CD4-positive, alpha-beta T cell treated with Interleukin-15 for 1 hour (primary cell): Measurements from ENCODE around the gene HNRNPA1.
"Not testable (repeated sequence)": the region's sequence is repeated elsewhere in the genome, so short reads cannot be mapped to it uniquely, and the experiment has no call there.

Source experiments
- DNase-seq: peaks from one replicate; pipeline ENCODE4 v3.0.0-alpha.2; 2020

The HNRNPA1 gene

DNA sequence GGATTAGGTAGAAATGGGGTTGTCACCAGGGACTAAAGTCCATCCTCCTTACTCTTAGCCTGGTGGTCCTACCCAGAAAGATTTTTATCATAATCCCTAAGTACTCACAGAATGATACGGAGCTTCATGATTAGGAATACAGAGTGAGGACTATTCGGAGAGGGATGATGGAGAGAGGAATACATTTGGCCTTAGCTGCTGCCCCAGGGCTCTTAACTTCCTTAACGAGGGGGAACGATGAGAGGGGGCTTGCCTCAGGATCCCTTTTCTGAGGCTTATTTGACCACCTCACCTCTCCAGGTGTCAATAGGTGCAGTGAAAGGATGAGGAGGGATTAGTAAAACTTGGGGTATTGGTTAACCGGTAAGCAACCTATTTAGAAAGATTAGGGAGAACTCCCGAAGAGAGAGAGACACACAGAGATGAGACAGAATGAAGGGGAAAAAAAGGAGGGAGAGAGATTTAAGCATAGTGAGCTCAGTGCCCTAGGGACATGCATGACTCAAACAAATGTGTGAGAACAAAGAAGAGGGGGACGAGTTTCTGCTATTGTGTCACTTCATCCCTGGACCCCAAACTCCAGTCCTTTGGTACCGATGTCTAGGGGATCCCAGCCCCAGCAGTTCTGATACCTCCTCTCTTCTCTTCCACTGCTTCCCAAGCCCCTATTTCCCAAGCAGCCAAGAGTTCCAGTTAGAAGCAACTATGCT, 19.1 kb downstream of the HNRNPA1 start:
- no peak for DNase-seq

DNA sequence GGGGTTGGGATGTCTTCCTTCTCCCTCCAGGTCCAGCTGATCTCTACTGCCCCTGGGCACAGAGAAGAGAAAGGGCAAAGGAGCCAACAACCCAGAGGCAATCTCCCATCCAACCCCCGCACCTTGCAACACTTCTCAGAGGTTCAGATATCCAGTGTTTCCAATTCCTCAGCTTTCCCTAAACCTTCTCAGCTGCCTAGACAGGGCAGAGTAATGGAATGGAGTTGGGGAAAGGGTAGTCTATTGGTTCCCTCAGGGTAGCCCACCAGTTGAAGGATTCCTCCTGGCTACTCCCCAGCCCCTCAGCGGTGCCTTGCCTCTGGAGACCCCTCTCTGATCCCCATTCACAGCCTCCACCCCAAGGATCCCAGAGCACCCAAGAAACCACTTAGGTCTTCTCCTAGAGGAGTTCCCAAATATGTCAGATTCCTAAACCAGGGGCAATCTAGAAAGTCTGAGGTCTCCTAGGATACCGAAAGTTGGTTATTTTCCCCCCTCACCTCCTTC, 19.8 kb downstream of the HNRNPA1 start:
- DNase-seq: no peak

DNA sequence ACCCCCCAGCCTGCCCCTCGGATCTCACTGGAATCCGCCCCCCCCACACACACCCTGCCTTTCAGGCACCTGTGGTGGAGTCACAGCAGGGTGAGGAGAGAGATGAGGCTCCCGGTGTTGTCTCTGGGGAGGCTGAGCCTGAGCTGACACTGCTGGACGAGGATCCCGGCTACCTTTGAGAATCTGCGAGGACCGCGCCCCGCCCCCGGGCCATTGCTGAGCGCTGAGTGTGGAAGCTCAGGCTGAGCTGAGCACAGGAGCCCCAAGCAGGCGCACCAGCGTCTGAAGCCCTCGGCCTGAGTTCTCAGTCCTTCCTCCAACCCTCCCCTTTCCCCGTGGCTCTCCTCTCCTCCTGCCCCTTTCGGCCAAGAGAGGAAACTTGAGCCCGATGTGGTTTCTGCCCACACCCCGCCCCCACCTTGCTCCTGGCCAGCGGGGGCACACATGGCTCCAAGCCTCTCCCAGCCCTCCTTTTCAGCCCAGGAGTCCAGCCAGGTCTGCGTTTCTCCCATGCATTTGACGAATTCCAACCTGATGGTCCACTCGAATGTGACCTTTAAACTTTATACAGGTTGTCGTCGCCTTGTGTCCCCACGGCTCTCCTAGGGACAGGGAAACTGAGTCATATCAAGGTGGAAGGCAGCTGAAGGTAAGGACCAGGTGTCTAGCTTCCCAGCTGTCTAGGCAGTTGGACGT, 20.4 kb downstream of the HNRNPA1 start, which contains the start of gene NFE2:
TSS of gene NFE2 (minus strand) at position 284 of the 696 bp plus-strand sequence. CDS start 5,767 bp downstream, outside the sequence.
- peak; percentile 47 for DNase-seq

DNA sequence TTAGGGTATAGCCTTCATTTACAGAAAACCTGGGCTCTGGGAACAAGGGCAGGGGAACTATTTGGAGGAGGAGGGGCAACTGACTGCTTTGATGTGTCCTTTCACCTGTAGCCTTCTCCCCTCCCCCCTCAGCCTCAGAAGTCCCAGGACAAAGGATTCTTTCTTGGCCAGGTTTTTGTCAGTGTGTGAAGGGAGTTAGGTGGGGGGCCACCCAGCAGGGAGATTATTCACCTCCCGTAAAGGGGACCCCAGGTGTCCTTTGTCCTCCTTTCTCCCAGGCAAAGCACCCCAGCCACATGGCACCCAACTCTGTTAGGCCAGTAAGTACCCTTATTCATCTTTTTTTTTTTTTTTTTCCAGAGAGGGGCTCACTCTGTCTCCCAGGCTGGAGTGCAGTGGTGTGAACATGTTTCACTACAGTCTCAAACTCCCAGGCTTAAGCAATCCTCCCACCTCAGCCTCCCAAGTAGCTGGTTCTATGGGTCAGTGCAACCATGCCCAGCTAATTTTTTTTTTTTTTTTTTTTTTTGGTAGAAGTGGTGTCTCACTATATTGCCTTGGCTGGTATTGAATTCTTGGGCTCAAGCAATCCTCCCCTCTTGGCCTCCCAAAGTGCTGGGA, 21.0 kb downstream of the HNRNPA1 start:
- DNase-seq: no peak

DNA sequence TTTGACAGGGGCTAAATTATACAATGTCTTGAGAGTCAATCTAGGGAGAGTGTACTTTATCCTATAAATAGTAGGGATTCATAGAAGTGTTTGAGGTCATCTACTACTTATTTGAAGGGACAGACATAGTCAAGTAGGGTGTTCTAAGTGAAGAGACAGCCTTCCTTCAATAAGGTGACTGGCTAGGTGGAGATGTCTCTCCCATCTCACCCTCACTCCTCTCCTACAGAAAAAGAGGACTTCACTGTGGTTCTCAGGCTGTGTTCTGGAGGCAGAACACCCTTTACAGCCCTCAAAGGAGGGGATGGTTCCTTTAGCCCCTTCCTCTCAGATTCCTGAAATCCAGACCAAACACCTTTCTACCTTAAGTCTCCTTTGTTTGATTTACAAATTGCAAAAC, 23.1 kb downstream of the HNRNPA1 start:
- no peak for DNase-seq

DNA sequence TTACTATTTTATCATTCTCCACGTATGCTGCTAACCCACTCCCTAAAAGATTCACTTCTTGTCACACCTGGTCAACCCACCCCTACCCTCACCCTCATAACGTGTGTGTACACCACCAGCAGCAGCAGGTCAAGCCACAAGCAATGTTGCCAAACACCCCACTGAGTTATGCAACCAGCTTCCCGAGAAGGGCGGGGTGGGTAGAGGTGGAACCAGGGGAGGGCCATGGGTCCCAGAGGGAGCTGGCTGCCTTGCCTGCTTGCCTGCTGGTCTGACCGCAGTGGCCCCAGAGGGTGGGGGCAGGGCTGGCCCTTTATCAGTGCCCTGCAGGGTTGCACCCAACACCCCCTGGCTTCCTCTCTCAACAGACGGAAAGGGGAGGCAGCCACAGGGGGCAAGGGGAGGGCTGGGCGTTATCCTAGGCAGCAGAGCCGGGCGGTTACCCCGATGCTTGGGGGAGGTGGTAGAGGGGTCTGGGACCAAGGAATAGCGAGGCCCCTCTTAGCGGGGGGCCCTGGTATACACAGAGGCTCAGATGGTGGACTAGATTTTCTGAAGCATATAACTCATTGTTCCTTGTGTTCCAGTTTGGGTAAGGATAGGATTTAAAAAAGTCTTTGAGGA, 23.8 kb downstream of the HNRNPA1 start:
- DNase-seq: peak; percentile 72

DNA sequence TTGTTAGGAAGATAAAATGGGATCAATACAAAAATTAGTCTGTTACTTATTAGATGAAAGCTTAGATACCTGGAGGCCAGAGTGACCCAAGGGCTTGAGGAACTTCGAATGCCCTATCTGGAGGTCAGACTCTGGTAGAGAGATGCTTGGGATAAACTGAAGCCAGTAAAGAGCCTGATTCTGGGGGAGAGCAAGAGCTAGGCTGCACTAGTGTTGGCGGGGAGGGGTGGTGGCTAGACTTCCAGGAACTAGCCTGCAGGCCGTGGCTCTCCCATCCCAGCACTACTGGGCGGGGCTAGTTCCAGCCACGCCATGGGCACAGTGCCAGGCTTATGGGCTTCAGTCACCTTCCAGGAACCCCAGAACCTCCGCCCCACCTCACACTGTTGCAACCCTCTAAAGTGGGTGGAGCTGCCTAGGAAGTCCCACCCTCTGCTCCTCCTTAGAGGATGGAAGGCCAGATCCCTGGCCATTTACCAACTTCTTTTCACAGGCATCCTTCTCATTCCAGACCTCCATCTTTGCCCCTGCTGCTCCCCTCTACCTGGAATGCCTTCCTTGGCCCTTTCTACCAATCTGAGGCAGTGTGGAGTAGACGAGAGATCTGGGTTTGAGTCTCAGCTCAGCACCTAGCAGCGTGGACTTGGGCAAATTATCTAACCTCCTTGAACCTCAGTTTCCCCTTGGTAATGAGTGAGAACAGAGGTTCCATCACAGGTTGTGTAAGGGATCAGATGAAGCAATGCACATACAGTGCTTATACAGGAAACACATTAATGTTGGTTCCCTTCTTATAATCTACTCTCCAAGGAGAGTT, 26.6 kb downstream of the HNRNPA1 start:
- DNase-seq: peak; percentile 74

DNA sequence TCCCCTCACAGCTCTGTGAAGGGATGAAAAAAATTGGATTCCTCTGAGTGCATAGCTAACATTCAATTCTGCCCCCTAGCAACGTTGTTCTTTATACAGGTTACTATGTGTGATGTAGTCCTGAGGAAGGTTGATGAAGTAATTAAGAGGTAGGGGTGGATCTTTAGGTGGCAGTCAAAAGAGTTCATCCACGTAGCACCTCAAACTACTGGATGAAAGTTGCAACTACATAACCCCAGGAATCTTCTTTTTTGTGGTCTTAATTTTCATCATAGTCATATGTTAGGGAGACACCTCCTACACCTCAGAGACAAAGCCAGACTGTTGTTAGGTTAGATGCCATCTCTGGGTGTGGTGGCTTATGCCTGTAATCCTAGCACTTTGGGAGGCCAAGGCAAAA, 30.5 kb downstream of the HNRNPA1 start:
- no peak for DNase-seq

DNA sequence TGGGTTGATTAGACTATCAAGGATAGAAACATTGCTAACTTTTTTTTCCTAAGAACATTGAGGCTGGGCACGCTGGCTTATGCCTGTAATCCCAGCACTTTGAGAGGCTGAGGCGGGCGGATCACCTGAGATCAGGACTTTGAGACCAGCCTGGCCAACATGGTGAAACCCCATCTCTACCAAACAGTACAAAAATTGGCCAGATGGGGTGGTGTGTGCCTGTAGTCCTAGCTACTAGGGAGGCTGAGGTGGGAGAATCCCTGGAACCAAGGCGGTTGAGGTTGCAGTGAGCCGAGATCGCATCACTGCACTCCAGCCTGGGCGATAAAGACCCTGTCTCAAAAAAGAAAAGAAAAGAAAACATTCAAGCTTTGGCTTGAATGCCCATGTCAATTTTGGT, 31.8 kb downstream of the HNRNPA1 start:
- DNase-seq: not testable (repeated sequence)

DNA sequence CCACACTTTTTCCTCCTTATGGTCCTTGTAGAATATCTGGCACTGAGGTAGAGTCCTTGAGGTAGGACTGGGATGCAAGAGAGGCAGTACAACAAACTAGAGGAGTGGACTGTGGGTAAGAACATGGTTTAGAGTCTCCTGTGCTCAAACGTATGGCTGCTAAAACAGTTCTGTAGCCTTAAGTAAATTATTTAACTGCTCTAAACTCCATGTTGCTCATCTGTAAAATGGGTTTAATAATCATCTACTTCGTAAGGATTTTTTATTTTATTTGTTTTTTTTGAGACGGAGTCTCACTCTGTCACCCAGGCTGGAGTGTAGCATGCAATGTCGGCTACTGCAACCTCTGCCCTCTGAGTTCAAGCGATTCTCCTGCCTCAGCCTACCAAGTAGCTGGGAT, 40.8 kb downstream of the HNRNPA1 start:
- no peak for DNase-seq

DNA sequence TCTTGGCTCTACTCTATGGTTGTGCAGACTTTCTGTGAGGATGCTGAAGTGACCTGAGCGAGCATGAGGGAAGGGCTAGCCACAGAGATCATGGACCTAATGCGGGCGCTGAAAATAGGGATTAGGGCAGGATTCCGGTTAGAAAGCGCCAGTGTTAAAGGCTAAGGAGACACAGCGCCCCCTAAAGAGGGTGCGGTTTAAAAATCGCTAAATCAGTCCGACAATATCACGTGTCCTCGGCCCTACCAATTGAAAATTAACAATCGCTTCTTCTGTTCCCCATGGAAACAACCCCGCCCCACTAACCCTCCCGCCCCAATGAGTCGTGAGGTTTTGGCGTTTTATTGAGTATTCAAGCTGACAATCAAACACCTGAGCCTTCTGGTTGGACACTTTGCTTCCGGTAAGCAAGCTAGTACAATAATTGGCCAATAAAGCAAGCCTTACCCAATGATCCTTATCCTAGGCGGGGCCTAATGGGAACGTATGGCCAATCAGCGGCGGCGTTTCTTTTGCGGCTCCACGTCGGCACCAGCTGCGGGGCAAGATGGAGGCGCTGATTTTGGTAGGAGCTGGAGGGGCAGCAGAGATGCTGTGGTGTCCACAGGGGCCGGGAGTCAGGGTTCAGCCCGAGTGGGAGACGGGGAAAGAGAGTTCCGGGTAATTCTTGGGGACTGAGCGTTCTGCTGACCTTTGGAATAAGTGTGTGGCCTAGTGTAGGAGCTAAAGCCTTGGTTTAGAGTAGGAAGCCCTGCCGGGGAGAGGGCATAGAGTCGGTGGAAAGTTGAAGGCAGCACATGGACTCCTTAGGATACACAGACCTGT, 44.3 kb downstream of the HNRNPA1 start, which contains the start of gene COPZ1:
TSS of gene COPZ1 (plus strand) at position 515 of the 825 bp plus-strand sequence. CDS start at position 548, 33 bp downstream.
- DNase-seq: peak; percentile 98

DNA sequence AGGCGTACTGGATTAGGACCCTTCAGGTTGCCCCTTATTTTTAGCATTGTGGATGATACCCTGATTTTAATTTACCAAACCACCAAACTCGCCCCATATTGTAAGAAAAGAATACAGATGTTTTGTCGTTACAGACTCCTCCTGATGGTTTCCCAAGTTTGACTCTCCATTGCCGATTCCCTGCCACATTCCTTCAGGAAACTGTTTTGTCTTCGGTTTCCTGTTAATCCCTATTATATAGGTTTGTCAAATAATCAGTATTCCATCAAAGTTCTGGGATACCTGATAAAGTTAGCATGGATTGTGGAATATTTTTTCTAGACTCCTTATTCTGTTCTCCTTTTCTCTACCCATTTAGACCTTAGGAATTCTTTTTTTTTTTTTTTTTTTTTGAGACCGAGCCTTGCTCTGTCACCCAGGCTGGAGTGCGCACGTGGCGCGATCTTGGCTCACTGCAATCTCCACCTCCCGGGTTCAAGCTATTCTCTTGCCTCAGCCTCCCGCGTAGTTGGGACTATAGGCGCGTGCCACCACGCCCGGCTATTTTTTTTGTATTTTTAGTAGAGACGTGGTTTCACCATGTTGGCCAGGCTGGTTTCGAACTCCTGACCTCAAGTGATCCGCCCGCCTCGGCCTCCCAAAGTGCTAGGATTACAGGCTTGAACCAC, 45.0 kb downstream of the HNRNPA1 start:
- DNase-seq: not testable (repeated sequence)

DNA sequence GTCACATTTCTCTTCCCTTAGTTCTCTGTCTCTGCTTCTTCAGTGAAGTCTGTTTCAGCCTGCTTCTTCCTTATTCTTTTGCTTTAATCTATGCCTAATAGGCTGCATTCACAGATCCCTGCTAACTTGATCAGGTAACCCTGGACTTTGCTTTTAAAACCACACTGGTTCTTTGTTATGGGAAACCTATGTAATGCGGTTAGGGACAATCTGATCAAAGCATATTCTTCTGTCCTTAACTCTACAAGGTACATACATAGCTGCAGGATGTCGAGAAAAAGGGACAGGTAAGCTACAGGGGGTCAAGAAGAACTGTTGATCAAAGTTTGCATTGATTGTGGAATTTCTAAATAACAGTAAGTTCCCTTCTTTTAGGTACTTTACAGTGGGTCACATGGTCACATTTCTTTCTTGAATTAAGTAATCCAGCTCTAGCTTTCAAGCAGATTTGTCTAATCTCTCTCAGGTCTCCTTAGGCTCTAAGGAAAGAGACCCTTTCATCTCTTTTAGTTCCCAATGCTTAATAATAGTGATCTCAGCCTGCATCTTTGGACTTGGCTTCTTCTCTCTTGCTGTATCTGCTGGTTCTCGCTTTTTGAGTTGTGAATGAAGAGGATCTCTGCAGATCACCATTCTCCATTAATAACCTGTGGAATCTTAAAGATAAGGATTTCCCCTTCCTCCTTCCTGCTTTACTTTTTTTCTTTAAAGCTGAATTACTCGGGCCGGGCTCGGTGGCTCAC, 48.2 kb downstream of the HNRNPA1 start:
- DNase-seq: no peak

DNA sequence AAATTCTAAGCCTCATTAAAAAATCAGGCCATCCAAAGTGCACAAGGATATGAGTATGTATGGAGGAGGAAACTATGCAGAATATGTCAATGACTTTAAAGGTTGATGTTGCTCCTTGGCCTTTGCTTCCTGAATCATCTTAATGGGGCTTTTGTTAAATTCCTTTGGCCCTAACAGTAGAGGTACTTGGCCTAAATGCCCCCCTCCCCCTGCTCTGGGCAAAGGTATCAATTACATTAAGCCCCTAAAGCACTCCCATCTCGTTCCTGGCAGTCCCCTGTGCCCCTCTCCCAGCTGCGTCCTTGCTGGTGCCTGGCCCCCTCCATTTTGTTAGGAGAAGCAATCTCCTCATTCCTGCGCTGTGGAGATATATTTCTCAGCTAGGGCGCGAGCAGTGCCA, 49.2 kb downstream of the HNRNPA1 start:
- DNase-seq: no peak

DNA sequence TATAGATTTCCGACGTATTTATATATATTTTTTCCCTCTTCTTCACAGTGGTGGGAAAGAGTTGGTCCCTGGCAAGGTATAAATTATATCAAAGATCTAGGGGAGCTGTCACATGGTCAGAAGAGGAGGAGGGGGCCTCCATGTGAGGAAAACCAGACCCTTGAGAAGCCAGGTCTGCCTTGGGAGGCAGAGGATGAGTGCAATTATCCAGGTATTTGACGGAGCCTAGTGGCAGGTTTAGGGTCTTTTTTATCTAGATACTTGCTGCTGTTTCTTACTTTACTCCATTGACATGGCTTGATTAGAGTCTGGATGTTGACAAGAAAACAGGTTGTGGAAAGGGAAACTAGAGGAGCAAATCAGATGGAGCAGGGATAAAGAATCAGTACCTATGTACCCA, 49.9 kb downstream of the HNRNPA1 start:
- no peak for DNase-seq

DNA sequence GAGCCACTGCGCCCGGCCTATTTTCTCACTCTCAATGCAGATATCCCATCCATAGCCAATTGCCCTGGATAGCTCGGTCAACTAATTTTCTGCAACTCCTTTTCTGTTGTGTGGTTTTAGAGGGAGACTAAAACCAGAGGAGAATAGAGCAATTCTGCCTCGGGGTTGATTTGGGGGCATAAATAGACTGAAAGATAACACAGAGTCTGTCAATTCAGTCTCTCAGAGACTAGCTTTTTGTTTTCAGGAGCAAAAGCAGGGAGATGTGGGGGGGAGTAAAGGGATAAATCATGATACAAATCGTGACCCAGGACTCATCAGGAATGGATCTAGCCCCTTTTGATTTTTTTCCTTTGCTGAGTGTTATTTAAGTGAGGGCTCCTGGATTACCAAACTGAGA, 50.9 kb downstream of the HNRNPA1 start:
- no peak for DNase-seq

DNA sequence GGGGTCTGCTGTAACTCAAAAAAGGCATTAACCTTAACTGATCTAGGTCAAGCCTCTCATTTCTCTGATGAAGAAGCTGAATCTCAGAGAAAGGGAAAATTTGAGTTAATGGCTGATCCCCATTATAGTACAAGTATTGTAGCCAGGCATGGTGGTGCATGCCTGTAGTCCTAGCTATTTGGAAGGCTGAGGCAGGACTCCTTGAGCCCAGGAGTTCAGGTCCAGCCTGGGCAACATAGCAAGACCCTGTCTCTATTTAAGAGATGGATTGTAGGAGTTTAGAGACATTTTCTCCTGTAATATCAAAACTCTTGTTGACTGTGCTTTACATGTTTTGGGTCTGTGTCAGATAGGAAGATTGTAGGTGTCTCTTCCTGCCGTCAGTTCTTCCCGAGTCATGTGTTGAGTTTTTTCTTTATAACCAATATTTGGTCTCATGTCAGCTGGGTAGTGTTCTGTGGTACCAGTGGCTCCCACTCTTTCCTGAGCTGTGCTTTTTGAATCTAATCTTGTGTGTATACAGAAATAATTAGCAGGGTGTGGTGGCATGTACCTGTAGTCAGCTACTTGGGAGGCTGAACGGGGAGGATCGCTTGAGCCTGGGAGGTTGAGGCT, 53.0 kb downstream of the HNRNPA1 start:
- DNase-seq: no peak
